ENCODE results near the gene CPZ.

Gene CPZ

GRCh38 chr4:8639021-8639420, 46.5 kb downstream of the CPZ start:
- no peak for DNase-seq (ENCODE audit: low read depth in 2 of 2)

- DNase-seq (ENCODE audit: low read depth in 2 of 2) = no peak
Measured at GRCh38 chr4:8639777-8640720, 47.5 kb downstream of the CPZ start.

GRCh38 chr4:8640816-8641215, 48.3 kb downstream of the CPZ start:
- no peak for DNase-seq (ENCODE audit: low read depth in 2 of 2)

DNA sequence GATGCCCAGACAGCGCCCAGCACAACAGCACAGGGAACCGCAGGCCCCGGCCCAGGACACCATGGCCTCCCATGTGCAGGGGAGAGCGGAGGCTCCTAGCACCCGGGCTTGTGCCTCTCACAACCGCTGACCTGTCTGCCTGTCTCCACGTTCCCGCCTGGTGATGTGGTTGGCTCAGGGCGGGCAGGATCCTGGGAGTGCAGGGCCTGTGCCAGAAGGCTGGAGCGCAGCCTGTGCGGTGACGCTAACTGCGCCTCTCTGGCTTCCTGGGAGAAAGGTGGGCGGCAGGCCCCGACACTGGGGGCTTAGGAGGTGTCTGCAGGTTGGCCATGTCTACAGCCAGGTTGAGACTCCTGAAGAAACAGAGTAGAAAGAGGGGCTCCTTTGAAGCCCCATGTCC, 48.7 kb downstream of the CPZ start:
- no peak for DNase-seq (ENCODE audit: low read depth in 2 of 2)

DNA sequence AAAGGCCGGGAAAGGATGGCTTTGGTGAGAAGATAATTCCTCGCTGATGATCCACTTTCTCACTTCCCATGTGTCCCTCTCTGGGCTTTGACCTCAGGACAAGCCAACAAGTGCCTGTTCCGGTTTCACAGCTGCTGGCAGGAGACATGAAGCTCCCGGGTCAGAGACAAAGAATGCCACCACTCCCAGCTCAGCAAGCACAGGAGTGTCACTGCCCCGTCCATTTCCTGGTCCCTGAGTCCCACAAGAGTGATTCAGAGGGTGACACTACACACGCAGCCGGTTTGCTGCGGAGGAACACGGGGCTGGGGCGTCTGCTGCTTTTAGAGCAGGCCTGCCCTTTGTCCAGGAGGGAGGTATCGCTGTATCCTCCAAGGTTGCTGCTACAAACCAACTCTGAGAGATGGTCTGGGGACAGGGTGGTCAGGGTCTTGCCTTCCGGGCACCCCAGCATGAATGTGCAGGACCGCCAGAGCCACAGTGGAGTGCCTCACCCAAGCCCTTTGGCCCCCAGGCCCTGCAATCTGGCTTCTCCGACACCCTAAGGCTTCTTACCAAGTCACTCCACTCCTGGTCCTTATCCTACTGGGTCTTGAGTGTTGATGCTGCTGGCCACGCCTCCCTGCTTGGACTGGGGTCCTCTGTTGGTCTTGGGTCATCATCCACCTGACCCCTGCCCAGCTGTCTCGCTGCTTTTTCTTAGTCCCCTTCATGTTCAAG, 49.5 kb downstream of the CPZ start:
- no peak for DNase-seq (ENCODE audit: low read depth in 2 of 2)

DNA sequence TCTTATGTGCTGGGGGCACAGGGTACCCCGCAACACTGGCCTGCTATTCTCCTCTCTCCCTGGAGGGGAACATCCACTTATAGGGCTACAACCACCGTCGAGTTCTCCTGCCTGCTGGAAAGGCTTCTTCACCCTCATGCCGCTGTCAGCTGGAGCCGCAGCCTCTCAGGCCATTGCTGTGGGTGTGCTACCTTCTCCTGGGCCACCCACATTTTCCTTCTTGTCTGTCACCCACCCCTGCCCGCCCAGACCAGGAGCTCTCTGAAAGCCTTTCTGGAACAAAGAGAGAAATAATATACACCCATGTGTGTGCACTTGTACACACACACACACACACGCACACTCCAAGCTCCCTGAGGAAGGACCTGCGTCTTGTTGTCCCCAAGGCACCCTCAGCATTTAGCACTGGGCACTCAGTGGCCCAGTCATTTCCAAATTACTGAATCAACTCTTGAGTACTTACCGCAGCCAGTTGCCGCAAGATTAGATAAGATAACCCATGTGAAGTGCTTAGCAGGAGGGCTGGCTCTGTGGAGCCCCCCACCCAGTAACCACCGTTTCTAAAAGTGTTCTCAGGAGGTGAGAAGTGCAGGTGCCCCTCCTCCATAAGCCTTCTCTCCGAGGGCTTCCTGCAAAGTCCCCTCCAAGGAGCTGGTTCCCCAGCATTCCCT, 50.2 kb downstream of the CPZ start:
- no peak for DNase-seq (ENCODE audit: low read depth in 2 of 2)

- DNase-seq (ENCODE audit: low read depth in 2 of 2) = no peak
Measured at GRCh38 chr4:8643441-8643840, 50.9 kb downstream of the CPZ start.

DNA sequence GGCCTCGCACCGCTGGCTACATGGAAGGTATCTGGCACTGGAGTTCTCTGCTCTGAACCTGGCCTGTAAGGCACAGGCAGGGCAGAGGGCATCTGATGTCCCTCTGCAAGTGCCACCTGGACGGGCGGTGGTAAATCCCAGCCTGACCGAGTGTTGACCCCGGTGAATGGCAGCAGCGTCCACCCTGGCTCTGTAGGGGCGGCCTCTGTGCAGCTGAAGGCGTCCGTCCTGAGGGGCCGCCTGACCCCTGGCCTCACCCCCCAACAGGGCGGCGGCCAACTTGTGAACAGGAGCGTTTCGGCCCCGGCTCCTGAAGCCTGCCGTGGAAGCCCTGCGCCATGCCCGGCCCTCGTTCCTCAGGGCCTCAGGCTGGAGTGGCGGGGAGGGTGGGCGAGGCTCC, 51.4 kb downstream of the CPZ start:
- no peak for DNase-seq (ENCODE audit: low read depth in 2 of 2)

DNA sequence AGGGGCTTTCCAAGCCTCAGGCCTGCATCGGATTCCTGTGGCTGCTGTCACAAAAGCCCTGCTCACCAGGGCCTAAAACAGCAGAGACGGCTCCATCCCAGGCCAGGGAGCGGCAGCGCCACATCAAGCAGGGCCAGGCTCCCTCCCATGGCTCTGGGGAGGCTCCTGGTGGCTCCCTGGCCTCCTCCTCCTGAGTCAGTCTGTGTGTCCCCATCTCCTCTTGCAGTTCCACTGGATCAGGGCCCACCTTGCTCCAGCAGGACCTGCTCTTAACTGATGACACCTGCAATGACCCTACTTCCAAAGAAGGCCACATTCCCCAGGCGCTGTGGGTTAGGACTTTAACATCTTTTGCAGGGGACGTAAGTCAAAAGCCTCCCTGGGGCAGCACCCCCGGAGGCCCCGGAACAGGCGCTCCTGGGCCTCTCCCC, 51.9 kb downstream of the CPZ start:
- DNase-seq (ENCODE audit: low read depth in 2 of 2) = no peak

GRCh38 chr4:8644966-8645752, 52.6 kb downstream of the CPZ start:
- no peak for DNase-seq (ENCODE audit: low read depth in 2 of 2)

DNA sequence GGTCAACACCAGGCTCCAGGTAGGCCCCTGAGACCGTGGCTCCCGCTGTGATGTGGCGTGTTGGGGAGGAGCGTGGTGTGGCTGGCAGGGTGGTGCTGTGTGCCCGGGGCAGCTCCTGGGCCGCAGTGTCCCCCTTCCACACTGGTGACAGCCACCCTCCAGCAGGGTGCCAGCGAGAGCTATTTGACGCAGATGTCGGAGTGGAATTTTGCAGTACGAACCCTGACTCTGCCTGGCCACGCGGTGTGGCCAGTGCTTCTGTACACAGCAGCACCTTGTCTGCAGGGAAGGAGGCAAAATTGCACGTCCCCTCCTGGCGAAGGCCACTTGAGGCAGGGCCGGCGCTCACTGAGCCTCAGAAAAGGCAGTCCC, 53.2 kb downstream of the CPZ start:
- DNase-seq (ENCODE audit: low read depth in 2 of 2) = no peak

GRCh38 chr4:8646296-8647093, 53.9 kb downstream of the CPZ start:
- DNase-seq (ENCODE audit: low read depth in 2 of 2) = no peak

DNA sequence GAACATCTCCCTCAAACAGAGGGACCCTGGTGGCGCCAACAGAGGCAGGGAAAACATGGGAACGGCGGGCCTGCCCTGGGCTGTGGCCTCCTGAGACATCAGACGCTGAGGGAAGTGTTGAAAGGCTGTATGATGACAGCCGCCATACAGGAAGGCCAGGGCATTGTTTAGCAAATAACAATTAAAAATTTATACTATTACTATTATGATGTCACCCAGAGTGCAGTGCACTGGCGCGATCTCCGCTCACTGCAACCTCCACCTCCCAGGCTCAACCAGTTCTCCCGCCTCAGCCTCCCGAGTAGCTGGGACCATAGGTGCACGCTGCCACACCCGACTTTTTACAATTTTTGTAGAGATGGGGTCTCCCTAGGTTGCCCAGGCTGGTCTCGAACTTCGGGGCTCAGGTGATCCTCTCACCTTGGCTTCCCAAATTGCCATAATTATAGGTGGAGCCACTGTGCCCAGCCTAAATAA, 54.6 kb downstream of the CPZ start:
- DNase-seq (ENCODE audit: low read depth in 2 of 2) = no peak

- no peak for DNase-seq (ENCODE audit: low read depth in 2 of 2)
Measured at GRCh38 chr4:8647626-8648025, 55.1 kb downstream of the CPZ start.

GRCh38 chr4:8648296-8648695, 55.7 kb downstream of the CPZ start:
- no peak for DNase-seq (ENCODE audit: low read depth in 2 of 2)

DNA sequence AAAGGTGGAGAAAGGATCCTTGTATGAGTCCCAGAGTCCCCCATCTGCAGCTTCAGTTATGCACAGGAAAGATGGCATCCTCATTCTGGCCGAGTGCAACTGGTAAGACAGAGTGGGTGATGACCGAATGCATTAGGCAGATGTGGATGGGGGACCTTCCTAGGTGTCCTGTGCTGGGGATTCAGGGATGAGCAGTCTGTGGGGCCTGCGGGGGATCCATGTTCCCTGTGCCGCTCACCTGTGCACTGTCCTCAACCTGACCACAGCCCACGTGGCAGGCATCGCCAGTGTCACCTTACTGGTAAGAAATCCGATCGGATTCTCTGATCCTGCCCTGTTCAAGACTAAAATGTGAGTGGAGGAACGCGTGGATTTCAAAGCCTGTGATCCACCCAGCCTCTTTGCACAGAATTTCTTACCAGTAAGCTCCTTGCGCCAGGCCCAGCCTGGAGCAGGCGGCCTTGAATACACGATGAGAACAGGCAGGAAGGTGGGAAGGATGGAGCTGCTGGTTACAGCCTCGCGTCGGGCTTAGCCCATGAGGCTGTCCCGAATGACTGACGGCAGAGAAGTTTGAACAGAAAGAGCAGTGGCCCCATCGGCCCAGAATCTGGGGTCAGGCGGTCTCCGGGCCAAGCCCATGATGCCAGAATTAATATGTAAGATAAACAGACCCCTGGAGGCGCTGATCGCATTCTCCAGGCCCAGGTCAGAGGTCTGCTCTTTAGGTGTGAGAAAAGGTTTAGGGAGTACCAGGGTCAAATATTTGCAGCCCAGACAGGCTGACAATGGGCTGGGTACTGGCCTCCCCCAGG, 56.5 kb downstream of the CPZ start:
- DNase-seq (ENCODE audit: low read depth in 2 of 2) = no peak

DNA sequence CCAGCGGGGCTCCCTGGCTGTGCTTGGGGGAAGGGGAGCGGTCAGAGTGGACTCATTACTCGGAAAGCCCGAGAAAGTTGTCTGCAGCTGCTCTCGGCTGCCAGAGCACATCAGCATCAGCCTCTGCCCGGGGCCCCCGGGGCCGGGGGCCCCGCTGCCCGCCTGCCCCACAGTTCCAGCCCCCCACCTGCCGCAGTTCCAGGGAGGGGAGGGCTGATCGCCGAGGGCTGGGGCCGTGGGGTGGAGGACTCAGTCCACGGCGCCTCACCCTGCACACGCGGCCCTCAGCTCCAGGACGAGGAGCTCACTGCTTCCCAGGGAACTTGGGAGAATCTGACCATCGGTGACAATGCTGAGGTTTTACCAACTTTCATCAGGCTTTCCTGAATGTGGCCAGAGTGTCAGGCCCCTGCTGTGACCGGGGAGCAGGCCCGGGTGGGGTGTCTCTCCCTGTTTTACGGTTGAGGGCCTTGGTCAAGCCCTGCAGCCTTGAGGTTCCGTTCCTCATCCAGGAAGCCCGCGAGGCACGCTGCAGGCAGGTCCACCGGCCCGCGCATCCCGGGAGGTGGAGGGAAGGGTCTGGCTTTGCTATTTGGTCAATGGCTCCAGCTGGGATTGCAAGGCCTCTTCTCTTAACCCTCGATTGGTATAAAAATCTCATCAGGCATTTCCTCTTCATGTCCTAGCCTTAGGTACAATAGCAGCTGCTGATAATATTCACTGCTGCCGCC, 57.2 kb downstream of the CPZ start:
- no peak for DNase-seq (ENCODE audit: low read depth in 2 of 2)

DNA sequence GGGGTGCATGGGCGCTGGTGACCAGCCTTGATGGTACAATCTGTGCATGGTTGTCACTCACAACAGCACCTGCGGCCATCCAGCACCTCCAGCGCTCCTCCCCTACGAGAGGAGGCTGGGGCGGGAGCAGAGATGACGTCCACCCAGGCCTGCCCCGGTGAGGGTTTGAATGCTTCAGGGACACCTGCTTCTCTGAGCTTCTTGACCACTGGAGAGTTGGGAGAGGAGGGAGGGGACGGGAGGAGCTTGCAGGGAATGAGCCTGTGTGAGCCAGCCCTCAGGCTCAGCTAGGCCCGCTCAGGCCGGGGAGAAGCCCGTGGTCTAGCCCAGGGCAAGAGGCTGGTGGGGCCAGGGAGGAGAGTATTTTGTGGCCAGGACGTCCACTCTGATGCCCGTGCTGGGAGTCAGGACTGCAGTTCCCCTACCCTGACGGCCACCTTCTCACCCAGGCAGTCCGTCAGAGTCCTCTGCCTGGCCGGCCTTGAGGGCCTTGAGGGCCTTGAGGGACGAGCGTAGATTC, 59.2 kb downstream of the CPZ start:
- no peak for DNase-seq (ENCODE audit: low read depth in 2 of 2)
